GM12874 (cell line): ENCODE data around the gene FGGY.

Experiments used
- CTCF ChIP-seq: IDR thresholded peaks from 2 replicates; pipeline ENCODE4 v1.5.1; 2011; ENCODE audit warnings: low read depth, mild to moderate bottlenecking, control low read depth, low read length, moderate library complexity; ENCODE audit not compliant: insufficient read depth

FGGY gene

GRCh38 chr1:59276439-59276851, 20.4 kb upstream of the FGGY start:
- TF ChIP-seq CTCF, result no peak

GRCh38 chr1:59278780-59279354, 18.0 kb upstream of the FGGY start:
- no peak for TF ChIP-seq CTCF

GRCh38 chr1:59279645-59280044, 17.2 kb upstream of the FGGY start:
- no peak for TF ChIP-seq CTCF

- no peak for TF ChIP-seq CTCF
Observed at GRCh38 chr1:59282951-59283350, 13.9 kb upstream of the FGGY start.

GRCh38 chr1:59285691-59286090, 11.2 kb upstream of the FGGY start:
- TF ChIP-seq CTCF, result no peak

GRCh38 chr1:59288046-59288445, 8.8 kb upstream of the FGGY start:
- no peak for TF ChIP-seq CTCF

- TF ChIP-seq CTCF, result no peak
Observed at GRCh38 chr1:59289570-59289969, 7.3 kb upstream of the FGGY start.
